Esophagus muscularis mucosa (tissue), 3 donors: ENCODE data around the gene TMEM63B.

ENCODE experiments used
- CTCF ChIP-seq, 3 experiments: fragments of 200-600 bp in 2 of 3; fragments of 450-650 bp in 1 of 3; sonication (generic) in 2 of 3; IDR thresholded peaks; one replicate each; pipeline ENCODE4 v1.5.1; 2017 to 2019; ENCODE audit warnings: antibody characterized with exemption in 3 of 3, mild to moderate bottlenecking in 2 of 3, moderate library complexity in 1 of 3
- POLR2A ChIP-seq: fragments of 450-650 bp; IDR thresholded peaks from one replicate; pipeline ENCODE4 v1.6.1; 2017; ENCODE audit warnings: antibody characterized with exemption, moderate library complexity, mild to moderate bottlenecking, low read depth
- POLR2AphosphoS5 ChIP-seq, 2 donors: sonication (generic); formaldehyde crosslinking; IDR thresholded peaks; one replicate each; pipeline ENCODE4 v1.6.1; 2017; ENCODE audit warnings: antibody characterized with exemption in 2 of 2

DNA sequence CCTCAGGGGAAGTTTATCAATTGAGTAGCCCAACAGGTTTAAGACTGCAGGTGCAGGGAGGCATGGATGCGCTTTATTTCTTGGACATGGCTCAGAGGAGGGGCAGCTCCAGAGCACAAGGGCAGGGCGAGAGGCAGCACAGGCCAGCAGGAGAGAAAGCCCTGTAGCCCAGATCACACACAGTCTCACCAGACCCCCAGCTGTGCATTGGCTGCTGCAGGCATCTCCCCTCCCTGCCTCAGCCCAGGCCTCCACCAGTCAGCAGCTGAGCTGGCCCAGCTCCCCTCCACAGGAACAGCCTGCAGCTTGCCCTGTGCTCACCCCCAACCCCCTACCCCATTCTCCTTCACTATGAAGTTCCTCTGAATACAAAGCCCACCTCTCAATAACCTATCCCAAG, 24.8 kb upstream of the TMEM63B start:
- no peak for TF ChIP-seq CTCF (IDR thresholded peaks at IDR 0.05)
- TF ChIP-seq POLR2A: no peak
- no peak for TF ChIP-seq POLR2AphosphoS5 (IDR thresholded peaks at IDR 0.05)
